GM10266 (cell line): Measurements from ENCODE around the gene KCTD1.

Source experiments
- DNase-seq: peaks from one replicate; pipeline ENCODE4 v3.0.0; 2012; ENCODE audit errors: extremely low spot score
- CTCF ChIP-seq: IDR thresholded peaks from 2 replicates; pipeline ENCODE4 v1.5.1; 2012; ENCODE audit warnings: mild to moderate bottlenecking, low read depth; ENCODE audit not compliant: control insufficient read depth, insufficient read depth; ENCODE audit errors: missing control alignments

Gene KCTD1

DNA sequence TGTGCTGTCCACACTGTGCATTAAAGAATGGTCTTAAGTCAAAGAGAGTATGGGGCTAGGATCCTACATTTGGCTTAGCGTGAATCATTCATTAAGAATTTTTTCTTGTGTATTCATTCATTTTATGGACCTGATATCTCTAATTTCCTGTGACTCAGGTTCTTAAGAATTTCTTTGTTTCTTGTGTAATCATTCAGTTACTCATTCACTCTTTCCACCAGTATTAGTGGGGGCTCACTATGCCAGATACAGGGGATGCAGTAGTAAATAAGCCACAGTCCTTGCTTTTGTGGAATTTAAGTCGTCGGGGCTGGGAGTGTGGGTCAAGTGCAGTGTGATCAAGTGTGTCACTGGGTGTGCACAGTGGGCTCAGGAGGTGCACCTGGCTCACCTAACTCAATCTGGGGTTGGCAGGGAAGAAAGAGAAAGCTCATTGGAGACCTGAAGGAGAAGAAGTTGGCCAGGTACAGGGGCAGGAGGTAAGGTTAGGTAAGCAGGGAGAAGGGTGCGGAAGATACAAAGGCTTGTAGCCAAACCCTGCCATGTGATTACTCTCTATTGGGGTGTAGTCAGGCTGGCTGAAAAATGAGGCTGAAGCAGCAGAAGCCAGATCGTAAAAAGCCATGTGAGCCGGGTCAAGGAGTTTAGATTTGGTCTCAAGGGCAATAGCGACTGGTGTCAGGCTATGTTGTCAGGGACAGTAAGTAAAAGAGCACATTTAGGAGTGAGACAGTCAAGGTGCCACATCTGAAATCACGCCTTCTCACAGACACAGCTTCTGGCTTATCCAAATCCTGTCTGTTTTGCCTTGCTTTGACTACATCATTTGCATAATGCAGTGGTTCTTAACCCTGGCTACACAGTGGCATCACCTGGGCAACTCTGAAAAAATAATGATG, 67.2 kb downstream of the KCTD1 start:
- DNase-seq: no peak
- no peak for TF ChIP-seq CTCF

- DNase-seq: no peak
- TF ChIP-seq CTCF: no peak
Observed at GRCh38 chr18:26479681-26480079, 68.7 kb downstream of the KCTD1 start.

DNA sequence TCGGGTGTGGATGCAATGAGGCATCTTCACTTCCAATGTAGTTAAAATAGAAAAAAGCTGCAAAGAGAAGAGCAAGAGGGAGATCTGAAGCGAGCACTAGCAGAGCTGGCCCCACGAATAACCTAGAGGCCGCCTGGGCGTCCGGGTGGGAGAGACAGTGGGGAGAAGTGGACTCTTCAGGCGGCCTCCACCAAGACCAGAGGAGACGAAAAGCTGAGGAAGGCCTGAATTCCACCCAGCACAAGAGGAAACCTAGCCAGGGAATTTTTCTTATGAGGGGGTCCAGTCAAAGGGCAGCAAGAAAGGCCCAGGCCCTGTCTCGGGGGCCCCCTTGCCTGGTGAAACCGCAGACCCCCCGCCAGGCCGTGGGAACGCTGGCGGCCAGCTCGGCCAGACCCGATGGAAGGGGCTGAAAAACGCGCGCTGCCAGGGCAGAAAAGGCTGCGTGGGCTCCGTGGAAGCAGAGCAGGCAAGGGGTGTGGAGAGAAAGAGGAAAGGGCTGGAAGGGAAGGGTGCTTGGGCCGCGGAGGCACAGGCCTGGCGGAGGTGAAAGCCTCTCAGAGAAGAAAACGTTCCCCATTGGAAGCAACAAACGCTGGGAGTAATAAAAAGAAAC, 69.2 kb downstream of the KCTD1 start:
- no peak for DNase-seq
- no peak for TF ChIP-seq CTCF

GRCh38 chr18:26477828-26478466, 70.4 kb downstream of the KCTD1 start:
- no peak for DNase-seq
- TF ChIP-seq CTCF: no peak

DNA sequence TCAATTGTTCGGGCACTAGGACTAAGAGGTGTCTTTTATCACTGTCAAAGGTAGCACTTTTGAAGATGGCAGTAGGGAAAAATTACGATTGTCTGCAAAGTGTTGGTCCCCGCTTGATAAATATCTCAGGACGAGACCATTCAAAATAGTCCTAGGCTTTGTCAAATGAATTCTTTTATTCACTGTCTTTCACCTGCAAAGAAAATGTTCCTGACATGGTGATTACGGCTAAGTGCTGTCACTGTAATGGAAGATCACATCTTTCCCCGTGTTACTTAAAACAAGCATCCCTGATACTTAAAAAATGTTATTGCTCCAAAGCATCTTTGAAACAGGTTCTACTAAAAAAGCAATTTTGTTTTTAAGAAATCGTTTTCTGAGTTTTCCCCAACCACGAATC, 71.7 kb downstream of the KCTD1 start:
- DNase-seq: no peak
- TF ChIP-seq CTCF: no peak

DNA sequence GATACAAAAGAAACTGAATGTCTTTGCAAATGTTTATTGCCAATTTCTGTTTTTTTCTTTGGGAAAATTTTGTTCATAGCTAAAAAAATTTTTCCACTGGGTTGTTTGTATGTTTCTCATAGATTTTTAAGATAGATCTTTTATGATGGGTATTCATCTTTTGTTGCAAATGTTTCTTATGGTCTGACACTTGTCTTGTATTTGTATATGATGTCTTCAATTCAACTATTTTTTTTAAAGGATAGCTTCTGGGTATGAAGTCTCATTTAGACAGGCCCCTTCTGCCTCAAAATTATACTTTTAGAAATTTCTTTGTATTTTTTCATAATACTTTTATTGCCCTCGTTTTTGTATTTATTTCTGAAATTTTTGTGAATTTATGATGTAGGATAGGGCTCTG, 73.8 kb downstream of the KCTD1 start:
- no peak for TF ChIP-seq CTCF
- no peak for DNase-seq
